ENCODE data around the gene HLA-DMA.

GRCh38 chr6:32936239-32937152, 16.4 kb downstream of the HLA-DMA start:
- TF ChIP-seq, protein P1, sequence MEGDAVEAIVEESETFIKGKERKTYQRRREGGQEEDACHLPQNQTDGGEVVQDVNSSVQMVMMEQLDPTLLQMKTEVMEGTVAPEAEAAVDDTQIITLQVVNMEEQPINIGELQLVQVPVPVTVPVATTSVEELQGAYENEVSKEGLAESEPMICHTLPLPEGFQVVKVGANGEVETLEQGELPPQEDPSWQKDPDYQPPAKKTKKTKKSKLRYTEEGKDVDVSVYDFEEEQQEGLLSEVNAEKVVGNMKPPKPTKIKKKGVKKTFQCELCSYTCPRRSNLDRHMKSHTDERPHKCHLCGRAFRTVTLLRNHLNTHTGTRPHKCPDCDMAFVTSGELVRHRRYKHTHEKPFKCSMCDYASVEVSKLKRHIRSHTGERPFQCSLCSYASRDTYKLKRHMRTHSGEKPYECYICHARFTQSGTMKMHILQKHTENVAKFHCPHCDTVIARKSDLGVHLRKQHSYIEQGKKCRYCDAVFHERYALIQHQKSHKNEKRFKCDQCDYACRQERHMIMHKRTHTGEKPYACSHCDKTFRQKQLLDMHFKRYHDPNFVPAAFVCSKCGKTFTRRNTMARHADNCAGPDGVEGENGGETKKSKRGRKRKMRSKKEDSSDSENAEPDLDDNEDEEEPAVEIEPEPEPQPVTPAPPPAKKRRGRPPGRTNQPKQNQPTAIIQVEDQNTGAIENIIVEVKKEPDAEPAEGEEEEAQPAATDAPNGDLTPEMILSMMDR (IDR thresholded peaks at IDR 0.05; ENCODE audit: low read depth, low read length, missing input control) = no peak
- TF ChIP-seq YY1 (IDR thresholded peaks at IDR 0.05) = no peak
- no peak for TF ChIP-seq MAX (IDR thresholded peaks at IDR 0.05)
- no peak for TF ChIP-seq REST (IDR thresholded peaks at IDR 0.05)
- no peak for TF ChIP-seq SP1 (IDR thresholded peaks at IDR 0.05)
- TF ChIP-seq EGR1 (IDR thresholded peaks at IDR 0.05; ENCODE audit: low read depth in 2 of 2) = no peak
- TF ChIP-seq RXRA (IDR thresholded peaks at IDR 0.05) = no peak
- TF ChIP-seq JUND (IDR thresholded peaks at IDR 0.05) = no peak
- no peak for TF ChIP-seq RAD21 (IDR thresholded peaks at IDR 0.05)
- no peak for TF ChIP-seq TAF1 (conservative IDR thresholded peaks at IDR 0.05)
- TF ChIP-seq, protein P2, sequence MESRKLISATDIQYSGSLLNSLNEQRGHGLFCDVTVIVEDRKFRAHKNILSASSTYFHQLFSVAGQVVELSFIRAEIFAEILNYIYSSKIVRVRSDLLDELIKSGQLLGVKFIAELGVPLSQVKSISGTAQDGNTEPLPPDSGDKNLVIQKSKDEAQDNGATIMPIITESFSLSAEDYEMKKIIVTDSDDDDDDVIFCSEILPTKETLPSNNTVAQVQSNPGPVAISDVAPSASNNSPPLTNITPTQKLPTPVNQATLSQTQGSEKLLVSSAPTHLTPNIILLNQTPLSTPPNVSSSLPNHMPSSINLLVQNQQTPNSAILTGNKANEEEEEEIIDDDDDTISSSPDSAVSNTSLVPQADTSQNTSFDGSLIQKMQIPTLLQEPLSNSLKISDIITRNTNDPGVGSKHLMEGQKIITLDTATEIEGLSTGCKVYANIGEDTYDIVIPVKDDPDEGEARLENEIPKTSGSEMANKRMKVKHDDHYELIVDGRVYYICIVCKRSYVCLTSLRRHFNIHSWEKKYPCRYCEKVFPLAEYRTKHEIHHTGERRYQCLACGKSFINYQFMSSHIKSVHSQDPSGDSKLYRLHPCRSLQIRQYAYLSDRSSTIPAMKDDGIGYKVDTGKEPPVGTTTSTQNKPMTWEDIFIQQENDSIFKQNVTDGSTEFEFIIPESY (IDR thresholded peaks at IDR 0.05) = no peak
- TF ChIP-seq FOXA1 (IDR thresholded peaks at IDR 0.05) = no peak
- no peak for TF ChIP-seq GABPA (IDR thresholded peaks at IDR 0.05 in 1 of 2, conservative IDR thresholded peaks at IDR 0.05 in 1 of 2)
- TF ChIP-seq FOXA2 (IDR thresholded peaks at IDR 0.05) = no peak

Measured in liver (tissue), 3 donors.